ENCODE measurements around the gene MRGPRG. TPM values are rescaled to one million over a fixed set of nuclear protein-coding genes. Genes with fewer than 3 reads are reported as not detected.

MRGPRG gene
- polyA plus RNA-seq, 2 of the 4 experiments (the other 2 are of a cell fraction): not detected

- no peak for FAIRE-seq
- H3K4me3 ChIP-seq: no peak overlapping the region
- CTCF ChIA-PET: interaction anchor here (0.6 to 1.9 kb wide), 3 partner anchors 9 to 198 kb away, joined by 3 read pairs; no protein-coding TSS in a partner anchor
- no peaks in the 10 kb centered on the region for H3K9me3 ChIP-seq
- no peak for ATAC-seq
- WGBS (ENCODE audit: missing lambda C conversion rate): 32% methylated on average over 7 of the region's 7 CpGs
- H3K4me1 ChIP-seq: no peaks in the 10 kb centered on the region
- H3K27ac ChIP-seq: no peak overlapping the region
- no peak for DNase-seq (ENCODE audit: low read depth in 1 of 2, low spot score in 1 of 2)
- TF ChIP-seq RAD21 (conservative IDR thresholded peaks at IDR 0.05 in 1 of 2, IDR thresholded peaks at IDR 0.05 in 1 of 2): no peak
- TF ChIP-seq BHLHE40 (IDR thresholded peaks at IDR 0.05; ENCODE audit: low read depth, low read length): no peak
- no peak for TF ChIP-seq ZNF302 (CRISPR knock-in tag; IDR thresholded peaks at IDR 0.05)
- TF ChIP-seq TP53 (CRISPR knock-in tag; IDR thresholded peaks at IDR 0.05): no peak
- no peak for TF ChIP-seq CEBPB (IDR thresholded peaks at IDR 0.05)
- TF ChIP-seq RARB (CRISPR knock-in tag; IDR thresholded peaks at IDR 0.05): no peak
- no peak for TF ChIP-seq SREBF2 (IDR thresholded peaks at IDR 0.05)
- TF ChIP-seq CBX8 (IDR thresholded peaks at IDR 0.05): no peak
- no peak for TF ChIP-seq EHF (CRISPR knock-in tag; IDR thresholded peaks at IDR 0.05)
- TF ChIP-seq NR3C1 (IDR thresholded peaks at IDR 0.05): no peak
- no peak for TF ChIP-seq EP300 (IDR thresholded peaks at IDR 0.05)
- TF ChIP-seq POLR2A (IDR thresholded peaks at IDR 0.05; ENCODE audit: low read length): no peak
- TF ChIP-seq HEYL (CRISPR knock-in tag; IDR thresholded peaks at IDR 0.05): no peak
- TF ChIP-seq MAFK (IDR thresholded peaks at IDR 0.05; ENCODE audit: partially characterized antibody): no peak
- POLR2A ChIA-PET: no interaction called here
- H3K4me2 ChIP-seq: no peak overlapping the region
Observed at GRCh38 chr11:3234846-3235245, 16.2 kb upstream of the MRGPRG start.

GRCh38 chr11:3232956-3233355 is 14.3 kb upstream of the MRGPRG start:
- TF ChIP-seq FOXS1 (CRISPR knock-in tag; IDR thresholded peaks at IDR 0.05) (no peak), RFX5 (IDR thresholded peaks at IDR 0.05) (no peak), ZSCAN20 (CRISPR knock-in tag; IDR thresholded peaks at IDR 0.05) (no peak), NFE2L2 (conservative IDR thresholded peaks at IDR 0.05; ENCODE audit: low read length) (no peak), RARB (CRISPR knock-in tag; IDR thresholded peaks at IDR 0.05) (no peak), ATOH8 (CRISPR knock-in tag; IDR thresholded peaks at IDR 0.05; ENCODE audit: low read depth) (no peak), FOSL2 (IDR thresholded peaks at IDR 0.05) (no peak), FOSL2 (CRISPR knock-in tag; IDR thresholded peaks at IDR 0.05) (no peak), MYC (IDR thresholded peaks at IDR 0.05; ENCODE audit: borderline replicate concordance, low read length) (no peak), PBX3 (IDR thresholded peaks at IDR 0.05) (no peak), HOXB13 (CRISPR knock-in tag; IDR thresholded peaks at IDR 0.05; ENCODE audit: low read depth) (no peak), HOXA7 (CRISPR knock-in tag; IDR thresholded peaks at IDR 0.05) (no peak), HEYL (CRISPR knock-in tag; IDR thresholded peaks at IDR 0.05) (no peak), PHF8 (IDR thresholded peaks at IDR 0.05; ENCODE audit: borderline replicate concordance, low read depth) (no peak), ZNF302 (CRISPR knock-in tag; IDR thresholded peaks at IDR 0.05) (no peak), RNF2 (IDR thresholded peaks at IDR 0.05; ENCODE audit: borderline replicate concordance, low read depth) (no peak), USF2 (IDR thresholded peaks at IDR 0.05) (no peak), JUN (IDR thresholded peaks at IDR 0.05) (no peak), MAFK (IDR thresholded peaks at IDR 0.05; ENCODE audit: partially characterized antibody) (no peak)
- ChIA-PET POLR2A (no interaction called here), CTCF (no interaction called here)
- Histone ChIP-seq H3K27ac (no peak overlapping the region), H3K4me2 (no peak overlapping the region), H3K4me1 (no peaks in the 10 kb centered on the region), H3K9me3 (no peaks in the 10 kb centered on the region), H3K4me3 (no peak overlapping the region)
- DNase-seq (ENCODE audit: low read depth in 1 of 2, low spot score in 1 of 2): no peak
- no peak for FAIRE-seq
- no peak; a peak in 1 of 6 replicates for ATAC-seq
- WGBS (ENCODE audit: missing lambda C conversion rate): 62% methylated on average over 15 of the region's 21 CpGs
